ENCODE results near the gene WNT10A.

- no peak for TF ChIP-seq CTCF (IDR thresholded peaks at IDR 0.05)
- no peak for TF ChIP-seq POLR2A (IDR thresholded peaks at IDR 0.05)
Observed at GRCh38 chr2:218877331-218877730, 3.3 kb upstream of the WNT10A start.
